NCI-H524 treated with DMSO at 0.1 percent for 48 hours (cell line): ENCODE data around the gene CAMK1D.

Experiments
- DNase-seq: peaks from one replicate; lab custom pipeline; 2025; lab: John Stamatoyannopoulos, UW

Gene CAMK1D

GRCh38 chr10:12629767-12630165 is 280.4 kb downstream of the CAMK1D start:
- no peak for DNase-seq

- DNase-seq: no peak
Measured at GRCh38 chr10:12631216-12631615, 281.9 kb downstream of the CAMK1D start.

- DNase-seq: no peak
Measured at GRCh38 chr10:12631787-12632562, 282.6 kb downstream of the CAMK1D start.

- no peak for DNase-seq
Measured at GRCh38 chr10:12633776-12634620, 284.7 kb downstream of the CAMK1D start.

- DNase-seq: no peak
Measured at GRCh38 chr10:12634621-12634931, 285.2 kb downstream of the CAMK1D start.

- DNase-seq: no peak
Measured at GRCh38 chr10:12635127-12635541, 285.8 kb downstream of the CAMK1D start.

- no peak for DNase-seq
Measured at GRCh38 chr10:12636571-12636970, 287.2 kb downstream of the CAMK1D start.

GRCh38 chr10:12637649-12638048 is 288.3 kb downstream of the CAMK1D start:
- DNase-seq: no peak

- peak; percentile 18 for DNase-seq
Measured at GRCh38 chr10:12638103-12638502, 288.8 kb downstream of the CAMK1D start.

GRCh38 chr10:12638781-12639180 is 289.4 kb downstream of the CAMK1D start:
- no peak for DNase-seq

GRCh38 chr10:12639996-12640944 is 290.9 kb downstream of the CAMK1D start:
- DNase-seq: no peak

GRCh38 chr10:12642036-12642435 is 292.7 kb downstream of the CAMK1D start:
- no peak for DNase-seq

- no peak for DNase-seq
Measured at GRCh38 chr10:12643279-12643678, 293.9 kb downstream of the CAMK1D start.

- DNase-seq: no peak
Measured at GRCh38 chr10:12644380-12645144, 295.2 kb downstream of the CAMK1D start.

GRCh38 chr10:12645449-12645848 is 296.1 kb downstream of the CAMK1D start:
- no peak for DNase-seq

GRCh38 chr10:12649012-12649584 is 299.8 kb downstream of the CAMK1D start:
- no peak for DNase-seq

GRCh38 chr10:12650122-12650521 is 300.8 kb downstream of the CAMK1D start:
- DNase-seq: no peak

GRCh38 chr10:12650538-12651298 is 301.4 kb downstream of the CAMK1D start:
- DNase-seq: no peak

- DNase-seq: no peak
Measured at GRCh38 chr10:12655940-12656339, 306.6 kb downstream of the CAMK1D start.

- DNase-seq: peak; percentile 16
Measured at GRCh38 chr10:12656518-12657142, 307.3 kb downstream of the CAMK1D start.
